ENCODE data around the gene SLC6A18. TPM values are rescaled to one million over a fixed set of nuclear protein-coding genes. Genes with fewer than 3 reads are reported as not detected.

Gene SLC6A18
- total RNA-seq, 2 donors from 2014 or later: not detected

DNA sequence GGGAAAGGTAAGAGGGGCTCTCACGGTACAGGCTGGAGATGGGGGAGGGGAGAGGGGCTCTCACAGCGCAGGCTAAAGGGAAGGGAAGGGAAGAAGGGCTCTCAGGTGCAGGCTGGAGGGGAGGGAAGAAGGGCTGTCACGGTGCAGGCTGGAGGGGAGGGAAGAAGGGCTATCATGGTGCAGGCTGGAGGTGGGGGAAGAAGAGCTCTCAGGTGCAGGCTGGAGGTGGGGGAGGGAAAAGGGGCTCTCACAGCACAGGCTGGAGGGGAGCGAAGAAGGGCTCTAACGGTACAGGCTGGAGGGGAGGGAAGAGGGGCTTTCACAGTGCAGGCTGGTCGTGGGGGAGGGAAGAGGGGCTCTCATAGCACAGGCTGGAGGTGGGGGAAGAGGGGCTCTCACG lies 4.6 kb downstream of the SLC6A18 start:
- Histone ChIP-seq H3K4me1 (no peaks in the 10 kb centered on the region), H3K36me3 (no peaks in the 10 kb centered on the region), H3K9me3 (no peaks in the 10 kb centered on the region), H3K27me3 (no peaks in the 10 kb centered on the region), H3K4me3 (no peak overlapping the region), H3K27ac (no peak overlapping the region)
- TF ChIP-seq, protein P1, sequence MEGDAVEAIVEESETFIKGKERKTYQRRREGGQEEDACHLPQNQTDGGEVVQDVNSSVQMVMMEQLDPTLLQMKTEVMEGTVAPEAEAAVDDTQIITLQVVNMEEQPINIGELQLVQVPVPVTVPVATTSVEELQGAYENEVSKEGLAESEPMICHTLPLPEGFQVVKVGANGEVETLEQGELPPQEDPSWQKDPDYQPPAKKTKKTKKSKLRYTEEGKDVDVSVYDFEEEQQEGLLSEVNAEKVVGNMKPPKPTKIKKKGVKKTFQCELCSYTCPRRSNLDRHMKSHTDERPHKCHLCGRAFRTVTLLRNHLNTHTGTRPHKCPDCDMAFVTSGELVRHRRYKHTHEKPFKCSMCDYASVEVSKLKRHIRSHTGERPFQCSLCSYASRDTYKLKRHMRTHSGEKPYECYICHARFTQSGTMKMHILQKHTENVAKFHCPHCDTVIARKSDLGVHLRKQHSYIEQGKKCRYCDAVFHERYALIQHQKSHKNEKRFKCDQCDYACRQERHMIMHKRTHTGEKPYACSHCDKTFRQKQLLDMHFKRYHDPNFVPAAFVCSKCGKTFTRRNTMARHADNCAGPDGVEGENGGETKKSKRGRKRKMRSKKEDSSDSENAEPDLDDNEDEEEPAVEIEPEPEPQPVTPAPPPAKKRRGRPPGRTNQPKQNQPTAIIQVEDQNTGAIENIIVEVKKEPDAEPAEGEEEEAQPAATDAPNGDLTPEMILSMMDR (IDR thresholded peaks at IDR 0.05): no peak
- DNase-seq (ENCODE audit: low spot score): no peak

DNA sequence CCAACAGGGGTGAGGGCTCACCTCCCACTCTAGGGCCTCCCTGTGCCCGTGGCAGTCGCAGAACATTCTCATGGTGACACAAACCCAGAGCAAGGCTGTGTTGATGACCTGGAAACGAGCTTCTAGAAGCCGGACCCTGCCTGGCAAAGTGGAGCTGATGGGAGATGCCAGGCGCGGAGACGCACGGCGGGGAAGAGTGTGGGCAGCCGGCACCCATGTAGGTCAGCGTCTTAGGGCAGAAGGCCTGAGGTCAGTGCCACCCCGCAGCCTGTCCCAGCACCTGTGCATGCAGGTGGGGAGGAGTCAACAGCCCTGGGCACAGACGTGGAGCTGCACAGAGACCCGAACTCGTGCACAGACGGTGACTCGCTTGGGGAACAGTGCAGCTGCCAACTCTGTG lies 5.4 kb downstream of the SLC6A18 start:
- Histone ChIP-seq H3K4me1 (no peaks in the 10 kb centered on the region), H3K27ac (no peak overlapping the region), H3K9me3 (peaks cover 0 to 7% of the 10 kb centered on the region in 2 donors), H3K4me3 (no peak overlapping the region), H3K36me3 (no peaks in the 10 kb centered on the region), H3K27me3 (no peaks in the 10 kb centered on the region)
- no peak for DNase-seq (ENCODE audit: low spot score)
- TF ChIP-seq, protein P1 (IDR thresholded peaks at IDR 0.05): no peak

DNA sequence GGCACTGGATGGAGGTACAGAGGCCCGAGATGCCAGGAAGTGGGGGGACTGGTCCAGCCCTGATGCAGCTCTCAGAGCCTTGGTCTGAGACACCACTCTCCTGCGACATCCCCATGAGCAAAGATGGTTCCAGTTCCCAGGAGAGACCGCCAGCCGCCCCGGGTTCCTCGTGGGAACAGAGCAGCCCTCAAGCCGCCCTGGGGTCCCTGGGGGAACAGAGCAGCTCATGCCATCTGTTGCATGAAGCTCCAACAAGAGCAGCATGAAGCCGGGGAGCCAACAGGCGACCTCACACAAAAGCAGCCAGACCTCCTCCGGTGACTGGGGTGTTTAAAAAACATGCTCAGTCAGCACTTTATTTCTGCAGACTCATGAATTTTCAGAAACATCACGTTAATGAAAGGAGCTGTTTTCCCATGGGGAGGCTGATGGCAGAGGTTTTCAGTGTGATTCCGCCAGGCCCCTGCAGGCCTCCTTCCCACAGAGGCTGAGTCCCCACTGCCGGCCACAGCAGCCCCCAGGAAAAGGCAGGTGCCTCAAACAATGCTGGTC lies 6.2 kb downstream of the SLC6A18 start:
- TF ChIP-seq, protein P1 (IDR thresholded peaks at IDR 0.05): no peak
- Histone ChIP-seq H3K27me3 (no peaks in the 10 kb centered on the region), H3K4me3 (no peak overlapping the region), H3K4me1 (no peaks in the 10 kb centered on the region), H3K27ac (no peak overlapping the region), H3K36me3 (no peaks in the 10 kb centered on the region), H3K9me3 (peaks cover 0 to 10% of the 10 kb centered on the region in 2 donors)
- no peak for DNase-seq (ENCODE audit: low spot score)

DNA sequence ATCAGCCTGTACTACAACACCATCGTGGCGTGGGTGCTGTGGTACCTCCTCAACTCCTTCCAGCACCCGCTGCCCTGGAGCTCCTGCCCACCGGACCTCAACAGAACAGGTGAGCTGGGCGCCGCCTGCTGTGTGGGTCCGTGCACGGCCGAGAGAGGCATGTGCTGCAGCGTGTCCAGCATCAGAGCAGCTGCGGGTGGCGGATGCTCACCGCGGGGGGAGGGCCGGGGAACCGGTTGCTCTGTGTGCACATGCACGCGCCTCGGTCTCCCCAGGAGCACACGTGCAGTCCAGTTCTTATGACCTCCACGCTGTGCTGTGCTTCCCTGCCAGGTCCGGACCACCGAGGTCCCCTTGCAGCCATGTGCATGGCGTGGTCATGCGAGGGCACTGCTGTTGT lies 7.6 kb downstream of the SLC6A18 start:
- DNase-seq (ENCODE audit: low spot score): no peak
- H3K27me3 ChIP-seq: no peaks in the 10 kb centered on the region
- no peak overlapping the region for H3K4me3 ChIP-seq
- no peaks in the 10 kb centered on the region for H3K4me1 ChIP-seq
- no peak overlapping the region for H3K27ac ChIP-seq
- TF ChIP-seq, protein P1 (IDR thresholded peaks at IDR 0.05): no peak
- no peaks in the 10 kb centered on the region for H3K36me3 ChIP-seq
- peaks cover 0 to 10% of the 10 kb centered on the region in 2 donors for H3K9me3 ChIP-seq

DNA sequence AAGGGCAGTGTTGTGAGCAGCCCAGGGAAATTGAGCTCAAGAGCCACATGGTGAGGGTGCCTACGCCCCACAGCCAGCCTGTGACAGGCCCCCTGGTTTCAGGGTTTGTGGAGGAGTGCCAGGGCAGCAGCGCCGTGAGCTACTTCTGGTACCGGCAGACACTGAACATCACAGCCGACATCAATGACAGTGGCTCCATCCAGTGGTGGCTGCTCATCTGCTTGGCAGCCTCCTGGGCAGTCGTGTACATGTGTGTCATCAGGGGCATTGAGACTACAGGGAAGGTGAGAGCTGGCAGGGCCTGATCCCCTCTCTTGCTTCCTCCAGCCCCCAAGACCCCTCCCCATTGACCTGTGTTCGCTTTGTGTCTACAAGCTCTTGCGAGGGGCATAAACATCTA lies 10.2 kb downstream of the SLC6A18 start:
- no peaks in the 10 kb centered on the region for H3K4me1 ChIP-seq
- H3K4me3 ChIP-seq: no peak overlapping the region
- no peak overlapping the region for H3K27ac ChIP-seq
- no peaks in the 10 kb centered on the region for H3K27me3 ChIP-seq
- H3K36me3 ChIP-seq: no peaks in the 10 kb centered on the region
- DNase-seq (ENCODE audit: low spot score): no peak
- TF ChIP-seq, protein P1 (IDR thresholded peaks at IDR 0.05): no peak
- peaks cover 0 to 10% of the 10 kb centered on the region in 2 donors for H3K9me3 ChIP-seq

DNA sequence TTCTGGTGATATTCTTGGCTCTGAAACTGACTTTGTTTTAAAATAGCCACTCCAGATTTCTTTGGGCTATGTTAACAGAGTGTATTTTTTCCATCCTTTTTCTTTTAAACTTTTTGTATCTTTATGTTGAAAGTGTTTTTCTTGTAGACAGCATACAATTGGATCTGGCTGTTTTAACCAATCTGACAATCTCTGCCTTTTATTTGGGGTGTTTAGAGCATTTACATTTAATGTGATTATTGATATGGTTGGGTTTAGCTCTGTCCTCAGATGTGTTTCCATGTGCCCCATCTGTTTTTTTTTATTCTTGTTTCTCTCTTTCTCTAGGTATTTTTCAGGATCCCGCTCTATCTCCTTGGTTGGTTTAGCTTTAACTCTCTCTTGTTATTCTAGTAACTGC lies 10.7 kb downstream of the SLC6A18 start:
- Histone ChIP-seq H3K9me3 (peaks cover 0 to 10% of the 10 kb centered on the region in 2 donors), H3K36me3 (no peaks in the 10 kb centered on the region), H3K27ac (no peak overlapping the region), H3K27me3 (no peaks in the 10 kb centered on the region), H3K4me1 (no peaks in the 10 kb centered on the region), H3K4me3 (no peak overlapping the region)
- TF ChIP-seq, protein P1 (IDR thresholded peaks at IDR 0.05): no peak
- DNase-seq (ENCODE audit: low spot score): no peak
